Astrocyte (in vitro differentiated cells and primary cell): ENCODE data around the gene ADAMTS10.

Experiments used
- EZH2 ChIP-seq: IDR thresholded peaks from 2 replicates; pipeline ENCODE4 v1.6.1; 2012; ENCODE audit warnings: mild to moderate bottlenecking, low read length, inconsistent platforms; ENCODE audit not compliant: insufficient read depth
- TF ChIP-seq, protein P1 (sequence below): IDR thresholded peaks from 2 replicates; pipeline ENCODE4 v1.5.1; 2011; ENCODE audit warnings: low read depth, mild to moderate bottlenecking, inconsistent platforms, low read length, moderate library complexity; ENCODE audit not compliant: insufficient read depth

DNA sequence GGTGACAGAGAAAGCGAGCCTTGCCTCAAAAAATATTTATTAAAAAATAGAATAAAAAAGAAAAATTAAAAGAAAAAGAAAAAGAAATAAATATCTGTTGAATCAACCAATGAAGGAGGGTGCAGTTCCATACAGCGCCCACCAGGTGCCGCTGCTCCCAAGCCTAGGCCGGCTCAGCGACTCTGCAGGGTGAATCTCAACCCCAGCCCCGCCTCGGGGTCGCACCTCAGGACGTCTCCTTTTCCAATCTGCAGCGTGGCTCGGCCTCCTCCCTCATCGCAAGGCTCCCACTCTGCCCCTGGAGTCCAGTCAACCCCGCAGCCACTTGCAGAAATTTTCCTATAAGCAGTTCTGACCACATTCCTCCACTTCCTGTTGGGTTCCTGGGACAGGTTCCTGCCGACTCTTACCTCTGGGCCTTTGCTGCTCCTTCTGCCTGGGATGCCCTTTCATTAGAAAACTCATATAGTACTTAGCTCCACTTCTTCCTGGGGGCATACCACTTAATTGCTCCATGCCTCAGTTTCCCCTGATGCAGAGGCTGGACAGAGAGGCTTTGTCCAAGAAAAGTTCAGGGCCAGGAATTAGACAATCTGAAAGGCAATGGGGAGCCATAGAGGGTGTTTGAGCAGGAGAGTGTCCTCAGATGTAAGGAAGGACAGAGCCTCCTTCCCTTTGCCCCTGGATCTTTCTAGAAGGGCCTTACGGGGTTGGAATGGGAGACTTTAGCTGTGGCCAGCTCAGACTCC, 44.2 kb upstream of the ADAMTS10 start:
- TF ChIP-seq, protein P1, sequence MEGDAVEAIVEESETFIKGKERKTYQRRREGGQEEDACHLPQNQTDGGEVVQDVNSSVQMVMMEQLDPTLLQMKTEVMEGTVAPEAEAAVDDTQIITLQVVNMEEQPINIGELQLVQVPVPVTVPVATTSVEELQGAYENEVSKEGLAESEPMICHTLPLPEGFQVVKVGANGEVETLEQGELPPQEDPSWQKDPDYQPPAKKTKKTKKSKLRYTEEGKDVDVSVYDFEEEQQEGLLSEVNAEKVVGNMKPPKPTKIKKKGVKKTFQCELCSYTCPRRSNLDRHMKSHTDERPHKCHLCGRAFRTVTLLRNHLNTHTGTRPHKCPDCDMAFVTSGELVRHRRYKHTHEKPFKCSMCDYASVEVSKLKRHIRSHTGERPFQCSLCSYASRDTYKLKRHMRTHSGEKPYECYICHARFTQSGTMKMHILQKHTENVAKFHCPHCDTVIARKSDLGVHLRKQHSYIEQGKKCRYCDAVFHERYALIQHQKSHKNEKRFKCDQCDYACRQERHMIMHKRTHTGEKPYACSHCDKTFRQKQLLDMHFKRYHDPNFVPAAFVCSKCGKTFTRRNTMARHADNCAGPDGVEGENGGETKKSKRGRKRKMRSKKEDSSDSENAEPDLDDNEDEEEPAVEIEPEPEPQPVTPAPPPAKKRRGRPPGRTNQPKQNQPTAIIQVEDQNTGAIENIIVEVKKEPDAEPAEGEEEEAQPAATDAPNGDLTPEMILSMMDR: peak; percentile 88
- TF ChIP-seq EZH2: no peak
